Central memory CD8-positive, alpha-beta T cell (primary cell): ENCODE data around the gene ACRBP.

Source experiments
- ATAC-seq: fragments of 150-1000 bp; cut with Tn5 transposase; replicated peaks from 2 replicates; pipeline ENCODE4 v1.10.0; 2022; ENCODE audit warnings: mild to moderate bottlenecking, moderate FRiP score, moderate number of reproducible peaks; ENCODE audit not compliant: poor library complexity, severe bottlenecking; ENCODE audit errors: extremely low read depth
- DNase-seq, 2 donors: peaks; one replicate each; pipeline ENCODE4 v3.0.0; 2021; ENCODE audit warnings: low spot score in 2 of 2
- H3K27ac Mint-ChIP-seq: one replicate; pipeline ENCODE4 v1.8.0; 2022; ENCODE audit warnings: low read depth, mild to moderate bottlenecking, moderate library complexity, mixed read lengths
- H3K27me3 Mint-ChIP-seq: one replicate; pipeline ENCODE4 v1.8.0; 2022; ENCODE audit warnings: mixed read lengths
- H3K36me3 Mint-ChIP-seq: one replicate; pipeline ENCODE4 v1.8.0; 2022; ENCODE audit warnings: mild to moderate bottlenecking, moderate library complexity, mixed read lengths; ENCODE audit not compliant: insufficient read depth
- H3K4me1 Mint-ChIP-seq: one replicate; pipeline ENCODE4 v1.8.0; 2022; ENCODE audit warnings: mixed read lengths
- H3K4me3 Mint-ChIP-seq: one replicate; pipeline ENCODE4 v1.8.0; 2022; ENCODE audit warnings: mild to moderate bottlenecking, moderate library complexity, mixed read lengths
- H3K9me3 Mint-ChIP-seq: one replicate; pipeline ENCODE4 v1.8.0; 2022; ENCODE audit warnings: mixed read lengths

The ACRBP gene

GRCh38 chr12:6643569-6644256 is 3.5 kb downstream of the ACRBP start:
- DNase-seq, result no peak
- no peaks in the 10 kb centered on the region for H3K27me3 Mint-ChIP-seq
- H3K4me3 Mint-ChIP-seq, result no peak overlapping the region
- no peaks in the 10 kb centered on the region for H3K9me3 Mint-ChIP-seq
- peaks cover 18% of the 10 kb centered on the region for H3K4me1 Mint-ChIP-seq
- peaks cover 8% of the 10 kb centered on the region for H3K36me3 Mint-ChIP-seq
- H3K27ac Mint-ChIP-seq, result no peak overlapping the region
- ATAC-seq, result peak; percentile 36

- Mint-ChIP-seq H3K9me3 (no peaks in the 10 kb centered on the region), H3K27me3 (no peaks in the 10 kb centered on the region), H3K36me3 (peaks cover 3% of the 10 kb centered on the region), H3K27ac (no peak overlapping the region), H3K4me3 (no peak overlapping the region), H3K4me1 (peaks cover 13% of the 10 kb centered on the region)
- no peak for ATAC-seq
- DNase-seq, result no peak
These were observed 6.1 kb downstream of the ACRBP start for GRCh38 chr12:6641131-6641530.

- H3K4me3 Mint-ChIP-seq, result no peak overlapping the region
These were observed 6.7 kb downstream of the ACRBP start for GRCh38 chr12:6640497-6640896.

GRCh38 chr12:6639151-6639801 is 8.0 kb downstream of the ACRBP start:
- Mint-ChIP-seq H3K4me1 (peaks cover 18% of the 10 kb centered on the region), H3K27ac (no peak overlapping the region), H3K4me3 (no peak overlapping the region)

More at GRCh38 chr12:6640497-6640896, 6.7 kb downstream of the ACRBP start:
- Mint-ChIP-seq H3K9me3 (no peaks in the 10 kb centered on the region), H3K4me1 (peaks cover 18% of the 10 kb centered on the region), H3K27ac (no peak overlapping the region), H3K27me3 (no peaks in the 10 kb centered on the region), H3K36me3 (peaks cover 6% of the 10 kb centered on the region)
- DNase-seq (no peak), ATAC-seq (no peak)

GRCh38 chr12:6638305-6638704 is 8.9 kb downstream of the ACRBP start:
- no peaks in the 10 kb centered on the region for H3K27me3 Mint-ChIP-seq
- no peak overlapping the region for H3K27ac Mint-ChIP-seq
- no peaks in the 10 kb centered on the region for H3K9me3 Mint-ChIP-seq
- H3K4me1 Mint-ChIP-seq, result peaks cover 18% of the 10 kb centered on the region
- H3K4me3 Mint-ChIP-seq, result no peak overlapping the region
- DNase-seq, result no peak
- peaks cover 8% of the 10 kb centered on the region for H3K36me3 Mint-ChIP-seq
- ATAC-seq, result no peak

More at GRCh38 chr12:6639151-6639801, 8.0 kb downstream of the ACRBP start:
- peaks cover 9% of the 10 kb centered on the region for H3K36me3 Mint-ChIP-seq
- no peak for ATAC-seq
- no peaks in the 10 kb centered on the region for H3K9me3 Mint-ChIP-seq
- no peaks in the 10 kb centered on the region for H3K27me3 Mint-ChIP-seq
- DNase-seq, result no peak

- Mint-ChIP-seq H3K36me3 (peaks cover 9% of the 10 kb centered on the region), H3K4me3 (peak within 1 kb of the TSS; percentile 76), H3K9me3 (no peaks in the 10 kb centered on the region), H3K27ac (peak within 1 kb of the TSS; percentile 89), H3K4me1 (peaks cover 39% of the 10 kb centered on the region), H3K27me3 (no peaks in the 10 kb centered on the region)
- no peak for DNase-seq
- ATAC-seq, result peak; percentile 37
These were observed 11.2 kb downstream of the ACRBP start, which contains the start of gene LPAR5 for GRCh38 chr12:6635856-6636531. LPAR5 (minus strand) TSS chr12:6635959; CDS start chr12:6621248, 14,711 bp downstream.

GRCh38 chr12:6635375-6635855 is 11.8 kb downstream of the ACRBP start:
- no peaks in the 10 kb centered on the region for H3K9me3 Mint-ChIP-seq
- H3K27me3 Mint-ChIP-seq, result no peaks in the 10 kb centered on the region
- peak overlapping the region; percentile 76 for H3K4me3 Mint-ChIP-seq
- H3K4me1 Mint-ChIP-seq, result peaks cover 43% of the 10 kb centered on the region
- DNase-seq (peak in 1 of 2 donors; percentile 21), ATAC-seq (peak; percentile 26)
- peak overlapping the region; percentile 89 for H3K27ac Mint-ChIP-seq
- peaks cover 9% of the 10 kb centered on the region for H3K36me3 Mint-ChIP-seq

GRCh38 chr12:6632026-6632983 is 14.9 kb downstream of the ACRBP start:
- H3K27ac Mint-ChIP-seq, result peak overlapping the region; percentile 91
- peak in 1 of 2 donors; percentile 41 for DNase-seq
- peak overlapping the region; percentile 79 for H3K4me3 Mint-ChIP-seq
- ATAC-seq, result peak; percentile 74
- H3K27me3 Mint-ChIP-seq, result no peaks in the 10 kb centered on the region
- H3K4me1 Mint-ChIP-seq, result peaks cover 55% of the 10 kb centered on the region
- H3K36me3 Mint-ChIP-seq, result peaks cover 12% of the 10 kb centered on the region
- H3K9me3 Mint-ChIP-seq, result no peaks in the 10 kb centered on the region

- peak overlapping the region; percentile 91 for H3K27ac Mint-ChIP-seq
- DNase-seq (no peak), ATAC-seq (peak; percentile 34)
- H3K9me3 Mint-ChIP-seq, result no peaks in the 10 kb centered on the region
- H3K27me3 Mint-ChIP-seq, result no peaks in the 10 kb centered on the region
- peaks cover 15% of the 10 kb centered on the region for H3K36me3 Mint-ChIP-seq
- peaks cover 59% of the 10 kb centered on the region for H3K4me1 Mint-ChIP-seq
- peak overlapping the region; percentile 79 for H3K4me3 Mint-ChIP-seq
These were observed 15.7 kb downstream of the ACRBP start for GRCh38 chr12:6631549-6631961.

- H3K4me1 Mint-ChIP-seq, result peaks cover 54% of the 10 kb centered on the region
- DNase-seq (no peak), ATAC-seq (no peak)
- H3K27me3 Mint-ChIP-seq, result no peaks in the 10 kb centered on the region
- H3K36me3 Mint-ChIP-seq, result peaks cover 12% of the 10 kb centered on the region
- peak overlapping the region; percentile 91 for H3K27ac Mint-ChIP-seq
- H3K9me3 Mint-ChIP-seq, result no peaks in the 10 kb centered on the region
- peak overlapping the region; percentile 79 for H3K4me3 Mint-ChIP-seq
These were observed 16.5 kb downstream of the ACRBP start for GRCh38 chr12:6630736-6631135.

GRCh38 chr12:6627616-6628015 is 19.6 kb downstream of the ACRBP start:
- no peak for DNase-seq
- peak overlapping the region; percentile 83 for H3K27ac Mint-ChIP-seq
- peak; percentile 65 for ATAC-seq
- H3K27me3 Mint-ChIP-seq, result no peaks in the 10 kb centered on the region
- H3K9me3 Mint-ChIP-seq, result no peaks in the 10 kb centered on the region
- H3K4me3 Mint-ChIP-seq, result peak overlapping the region; percentile 79
- H3K36me3 Mint-ChIP-seq, result peaks cover 18% of the 10 kb centered on the region
- H3K4me1 Mint-ChIP-seq, result peaks cover 41% of the 10 kb centered on the region
